GM21619 (cell line): ENCODE results near the gene TSACC.
A peak's percentile ranks its signal among the peaks of the same experiment; 100 is the strongest.

Experiments used
- ATAC-seq: cut with Tn5 transposase; IDR thresholded peaks from one replicate; pipeline ENCODE4 v1.9.1; 2021; ENCODE audit not compliant: unreplicated experiment

Gene TSACC

GRCh38 chr1:156372876-156373275 is 34.5 kb downstream of the TSACC start:
- no peak for ATAC-seq

DNA sequence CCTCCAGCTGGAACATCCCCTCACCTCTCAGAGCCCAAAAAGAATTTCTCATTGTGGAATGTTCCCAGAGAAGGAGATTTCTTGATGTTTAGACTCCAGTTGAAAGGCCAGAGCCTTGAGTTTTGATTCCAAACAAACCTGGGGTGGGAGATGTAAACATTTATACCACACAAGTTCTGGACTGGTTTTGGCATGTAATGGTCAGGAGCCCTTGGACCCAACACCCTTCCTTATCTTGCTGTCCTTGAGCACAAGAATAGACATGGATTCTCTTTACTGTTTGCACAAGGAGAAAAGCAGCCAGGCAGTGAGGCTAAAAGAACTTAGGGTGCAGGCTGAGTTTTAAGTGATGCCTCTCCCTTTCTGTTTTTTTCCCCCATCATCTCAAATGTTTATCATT is 35.2 kb downstream of the TSACC start:
- no peak for ATAC-seq

DNA sequence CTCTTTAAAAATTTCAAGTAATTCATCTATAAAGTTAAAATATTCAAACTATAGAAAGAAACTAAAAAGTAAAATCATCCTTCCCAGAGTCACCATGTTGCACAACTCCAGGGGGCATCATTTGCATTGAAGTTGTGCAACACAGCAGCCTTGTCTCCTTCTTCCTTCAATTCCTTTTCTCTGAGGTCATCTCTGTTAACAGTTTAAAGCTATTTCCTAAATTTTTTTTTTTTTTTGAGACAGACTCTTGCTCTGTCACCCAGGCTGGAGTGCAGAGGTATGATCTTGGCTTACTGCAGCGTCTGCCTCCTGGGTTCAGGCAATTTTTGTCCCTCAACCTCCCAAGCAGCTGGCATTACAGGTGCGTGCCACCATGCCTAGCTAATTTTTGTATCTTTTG is 37.8 kb downstream of the TSACC start:
- ATAC-seq = no peak

- ATAC-seq = no peak
Measured at GRCh38 chr1:156376958-156377919, 38.9 kb downstream of the TSACC start.

DNA sequence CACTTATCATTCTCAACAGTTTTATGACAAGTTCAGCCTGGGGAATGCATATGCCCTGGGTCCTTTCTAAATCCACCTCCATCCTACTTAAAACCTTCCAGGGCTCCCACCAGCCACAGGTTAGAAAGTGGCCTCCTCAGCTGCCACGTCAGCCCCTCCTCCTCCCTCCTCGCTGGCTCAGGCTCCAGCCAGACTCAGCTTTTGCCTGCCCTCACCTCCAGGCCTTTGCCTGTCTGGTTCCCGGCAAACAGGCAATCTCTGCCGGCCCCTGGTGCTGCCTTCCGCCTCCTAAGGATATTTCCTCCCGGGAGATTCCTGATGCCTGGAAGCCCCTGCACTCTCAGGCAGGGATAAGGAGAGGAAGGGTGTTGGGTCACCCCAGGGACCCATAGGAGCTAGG is 40.2 kb downstream of the TSACC start:
- ATAC-seq = no peak

GRCh38 chr1:156379420-156380165 is 41.3 kb downstream of the TSACC start:
- ATAC-seq = no peak

DNA sequence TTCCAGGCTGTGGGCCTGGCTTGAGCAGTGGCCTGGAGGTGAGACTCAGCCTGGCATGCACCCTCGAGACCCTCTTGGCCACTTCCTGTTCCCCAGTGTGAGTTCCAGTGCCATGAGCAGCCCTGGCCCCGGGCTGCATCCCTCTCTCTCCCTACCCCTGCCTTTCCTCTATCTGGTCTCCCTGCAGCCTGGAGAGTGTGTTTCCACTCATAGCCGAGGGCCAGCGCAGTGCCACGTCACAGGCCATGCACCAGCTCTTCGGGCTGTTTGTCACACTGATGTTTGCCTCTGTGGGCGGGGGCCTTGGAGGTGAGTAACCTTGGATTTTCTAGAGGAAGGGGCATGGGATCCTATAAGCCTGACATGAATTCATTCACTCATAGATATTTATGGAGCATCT is 44.2 kb downstream of the TSACC start:
- no peak for ATAC-seq

DNA sequence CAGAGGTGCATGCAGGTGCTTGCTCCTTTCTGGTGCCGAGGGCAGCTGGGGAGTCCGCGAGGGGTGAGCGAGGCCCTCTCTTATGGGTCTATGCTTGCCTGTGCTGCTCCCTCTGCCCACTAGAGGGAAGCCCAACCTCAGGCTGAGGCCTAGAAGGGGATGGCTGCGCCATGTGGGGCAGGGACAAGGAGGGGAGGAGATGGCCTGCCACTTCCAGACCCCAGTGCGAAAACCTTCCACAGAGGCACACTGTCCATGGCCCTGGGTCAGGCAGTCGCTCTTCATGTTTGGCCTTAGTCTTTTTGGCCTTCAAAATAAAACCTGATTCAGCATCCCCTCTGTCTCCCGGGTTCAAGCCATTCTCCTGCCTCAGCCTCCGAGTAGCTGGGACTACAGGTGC is 44.7 kb downstream of the TSACC start:
- ATAC-seq = peak; percentile 72

GRCh38 chr1:156384007-156384406 is 45.7 kb downstream of the TSACC start:
- no peak for ATAC-seq

- ATAC-seq = no peak
Measured at GRCh38 chr1:156384658-156385057, 46.3 kb downstream of the TSACC start.

DNA sequence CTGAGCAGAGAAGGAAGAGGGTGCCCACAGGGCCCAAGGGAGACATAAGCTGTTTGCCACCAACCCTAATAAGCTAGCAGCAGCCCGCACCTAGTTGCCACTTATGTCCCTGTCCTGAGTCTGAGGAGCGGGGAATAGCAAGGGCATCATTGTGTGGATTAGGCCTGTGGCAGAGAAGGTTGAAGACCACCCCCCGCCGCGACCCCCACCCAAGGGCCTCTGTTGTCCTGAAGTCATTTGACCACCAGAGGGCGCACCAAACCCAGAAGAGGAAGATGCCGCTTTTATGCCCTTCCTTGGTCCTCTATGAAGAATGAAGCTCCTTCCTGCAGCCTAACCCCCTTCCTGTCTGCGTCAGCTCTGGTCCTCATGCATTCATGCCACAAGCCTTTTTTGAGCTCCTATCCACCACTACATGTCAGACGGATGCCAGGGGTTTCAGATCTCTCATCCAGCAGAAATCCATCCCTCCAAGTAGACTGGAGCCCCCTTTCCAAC is 47.3 kb downstream of the TSACC start:
- no peak for ATAC-seq

DNA sequence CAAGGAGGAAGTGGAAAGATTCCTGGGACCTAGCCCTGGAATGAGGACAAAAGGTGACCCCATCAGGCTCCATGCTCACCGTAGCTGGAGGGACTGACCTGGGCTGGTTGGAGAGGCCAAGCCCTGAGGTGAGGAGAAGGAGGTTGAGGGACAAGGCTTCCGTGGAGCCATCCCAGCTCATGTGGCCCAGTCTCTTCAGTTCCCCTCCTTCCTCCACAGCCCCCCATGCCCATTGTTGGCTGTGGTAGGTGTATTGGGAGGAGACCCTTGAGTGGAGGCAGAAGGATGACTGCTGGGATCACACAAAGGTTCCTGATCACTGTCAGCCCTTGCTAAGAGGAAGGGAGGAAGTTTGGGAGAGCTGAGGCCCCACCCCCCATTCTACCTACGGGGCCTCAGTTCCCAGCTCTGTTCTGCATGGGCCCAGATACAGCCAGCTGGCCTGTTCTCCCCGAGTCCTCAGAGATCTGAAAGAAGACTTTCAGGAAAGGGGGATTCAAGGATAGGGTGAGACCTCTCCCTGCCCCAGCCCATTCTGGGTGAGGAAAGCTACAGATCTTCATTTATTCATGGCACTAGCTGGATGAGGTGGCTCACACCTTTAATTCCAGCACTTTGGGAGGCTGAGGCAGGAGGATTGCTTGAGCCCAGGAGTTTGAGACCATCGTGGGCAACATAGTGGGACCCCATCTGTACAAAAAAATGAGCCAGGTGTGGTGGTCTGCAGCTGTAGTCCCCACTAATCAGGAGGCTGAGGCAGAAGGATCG is 48.0 kb downstream of the TSACC start:
- no peak for ATAC-seq

DNA sequence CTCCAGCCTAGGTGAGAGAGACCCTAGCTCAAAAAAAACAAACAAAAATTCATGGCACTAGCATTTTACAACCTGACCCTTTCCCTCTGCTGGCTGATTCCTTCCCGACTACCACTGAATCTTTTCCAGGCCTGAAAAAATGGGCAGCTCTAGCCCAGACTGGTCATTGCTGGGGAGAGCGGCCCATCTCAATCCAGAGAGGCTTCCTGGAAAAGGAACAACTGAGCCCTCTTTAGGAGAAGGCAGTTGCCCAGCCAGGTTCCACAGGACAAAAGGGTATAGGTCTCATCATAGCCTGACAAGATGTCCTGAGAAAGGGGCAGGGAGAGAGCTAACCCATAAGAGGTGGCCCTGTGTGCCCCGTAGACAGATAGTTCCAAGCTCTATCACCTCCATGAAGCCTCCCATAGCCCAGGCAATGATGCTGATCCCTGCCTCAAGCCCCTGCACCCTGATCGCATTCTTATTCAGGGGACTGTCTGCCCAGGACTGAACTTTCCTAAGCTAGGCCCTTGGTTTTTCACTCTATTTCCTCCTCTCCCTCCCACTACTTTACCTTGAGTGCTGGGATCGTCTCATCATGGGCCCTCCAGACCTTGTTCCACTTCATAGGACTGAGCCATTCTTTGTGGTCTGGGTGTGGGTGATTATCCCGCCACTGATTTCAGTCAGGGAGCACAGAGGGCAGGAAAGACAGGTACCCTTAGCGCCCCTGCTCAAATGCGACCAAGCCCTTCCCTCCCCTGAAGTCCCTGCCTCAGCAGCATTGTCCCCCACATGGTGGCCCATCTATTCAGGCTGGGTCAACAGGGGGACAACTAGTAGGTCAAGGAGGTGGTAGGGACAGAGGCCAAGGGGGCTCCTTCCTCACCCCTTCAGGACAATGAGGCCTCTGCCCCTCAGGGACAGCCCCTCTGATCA is 48.9 kb downstream of the TSACC start:
- ATAC-seq = no peak

DNA sequence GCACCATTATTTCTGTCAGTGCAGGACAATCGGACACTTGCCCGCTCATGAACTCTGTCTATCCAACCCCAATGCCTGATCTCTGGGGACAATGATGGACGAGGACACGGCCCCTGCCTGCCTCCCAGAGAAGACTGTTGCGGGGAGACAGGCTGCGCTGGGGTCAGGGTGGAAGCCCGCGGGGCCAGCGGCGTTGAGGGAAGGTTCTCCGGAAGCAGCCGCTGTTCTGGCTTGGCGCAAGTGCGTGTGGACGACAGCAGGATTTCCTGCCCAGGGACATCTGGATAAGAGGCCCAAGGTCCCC is 49.5 kb downstream of the TSACC start:
- ATAC-seq = no peak

DNA sequence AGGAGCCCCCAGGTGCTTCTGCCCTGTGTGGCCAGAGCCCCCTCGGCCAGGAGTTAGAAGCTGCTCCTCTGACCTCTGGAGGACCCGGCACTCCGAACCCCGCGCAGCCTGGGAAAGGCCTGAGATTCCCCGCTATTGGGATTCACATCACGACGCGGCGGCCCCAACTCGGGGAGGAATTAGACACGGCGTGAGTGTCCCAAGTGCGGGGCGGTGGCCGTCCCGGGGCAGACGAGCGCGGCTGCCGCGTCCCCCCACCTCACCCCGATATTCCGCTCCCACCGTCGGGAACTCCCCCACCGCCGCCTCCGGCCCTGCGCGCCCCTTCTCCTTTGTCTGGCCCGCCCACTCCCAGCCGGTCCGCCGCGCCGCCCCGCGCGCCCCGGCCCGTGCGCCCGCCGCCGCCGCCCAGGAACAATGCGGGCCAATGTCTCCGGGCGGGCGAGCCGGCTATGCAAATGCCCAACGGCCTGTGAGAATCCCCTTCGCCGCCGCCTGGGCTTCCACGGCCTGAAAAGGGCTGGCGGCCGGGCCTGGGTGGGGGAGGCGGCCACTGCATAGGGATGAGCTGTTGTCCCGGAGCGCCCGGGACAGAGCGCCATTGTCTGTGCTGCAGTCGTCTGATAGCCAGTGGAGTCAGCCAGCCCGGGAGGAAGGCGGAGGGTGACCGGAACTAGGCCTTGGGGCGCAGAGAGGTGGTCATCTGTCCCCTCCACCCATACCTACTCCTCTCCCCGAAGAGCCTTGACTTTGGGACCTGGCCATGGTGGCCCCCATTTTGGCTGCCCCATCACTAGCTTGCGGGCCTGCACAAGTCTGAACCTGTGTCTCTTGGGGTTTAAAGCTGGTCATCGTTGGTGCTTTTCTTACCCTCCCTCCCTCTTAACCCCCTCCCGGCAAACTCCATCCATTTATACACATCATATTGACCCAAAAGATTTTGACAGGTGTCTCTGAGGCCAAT is 50.1 kb downstream of the TSACC start:
- ATAC-seq = no peak

DNA sequence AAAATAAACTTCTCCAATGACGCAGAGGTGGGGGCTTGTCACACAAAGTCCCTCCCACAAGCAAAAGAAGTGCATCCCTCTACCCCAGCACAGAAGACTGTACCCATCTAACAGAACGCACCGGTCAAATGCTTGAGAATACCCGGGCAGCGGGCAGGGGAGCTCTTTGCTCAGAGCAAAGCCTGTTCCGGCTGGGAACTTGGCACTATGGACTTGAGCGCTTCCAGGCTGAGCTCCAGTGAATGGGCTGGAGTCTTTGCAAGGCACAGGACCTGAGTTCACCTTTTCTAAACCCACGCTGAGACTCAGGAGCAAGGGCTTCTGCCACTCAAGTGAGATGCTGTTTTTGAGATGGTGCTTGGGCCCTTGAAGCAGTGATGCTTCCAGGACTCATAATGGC is 51.0 kb downstream of the TSACC start:
- ATAC-seq = no peak

GRCh38 chr1:156390469-156391365 is 52.4 kb downstream of the TSACC start:
- no peak for ATAC-seq

- no peak for ATAC-seq
Measured at GRCh38 chr1:156391366-156391677, 53.0 kb downstream of the TSACC start.
